ENCODE data around the gene CEP126. TPM values are rescaled to one million over a fixed set of nuclear protein-coding genes. Genes with fewer than 3 reads are reported as not detected.

CEP126 gene
- total and polyA plus RNA-seq, 2 experiments from 2014 or later, result 1.4 to 2.3 TPM

DNA sequence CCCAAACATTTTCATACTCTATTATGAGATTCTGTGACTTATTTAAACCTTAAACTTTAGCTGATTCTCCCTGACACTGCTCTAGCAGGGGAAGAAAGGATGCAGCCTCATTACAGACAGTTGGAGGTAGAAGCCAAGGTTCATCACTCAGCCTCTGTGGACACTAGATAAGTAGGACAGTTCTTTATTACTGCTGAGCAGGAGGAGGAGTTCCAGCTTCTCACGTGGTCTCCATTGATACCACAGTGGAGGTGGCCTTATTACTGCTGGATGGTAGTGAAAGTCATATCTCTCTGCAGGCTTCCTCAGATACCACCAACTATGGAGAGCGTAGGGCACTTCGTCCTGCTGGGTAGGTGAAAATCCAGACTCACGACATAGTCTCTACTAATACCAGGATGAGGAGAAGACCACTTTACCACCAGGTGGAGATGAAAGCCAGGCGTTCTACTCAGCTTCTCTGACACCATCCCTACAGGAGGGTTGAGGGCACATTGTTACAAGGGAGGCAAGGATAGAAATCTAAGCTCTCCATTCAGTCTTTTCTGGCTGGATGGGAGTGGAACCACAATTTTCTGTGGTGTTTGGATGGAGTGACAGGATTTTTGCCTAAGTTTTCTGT lies 14.6 kb downstream of the CEP126 start:
- Histone ChIP-seq H3K36me3 (ENCODE audit: insufficient read depth) (no peaks in the 10 kb centered on the region), H3K4me3 (no peak overlapping the region), H3K4me1 (ENCODE audit: insufficient read depth) (no peaks in the 10 kb centered on the region)

More for the DNA sequence above, 14.6 kb downstream of the CEP126 start:
- no peaks in the 10 kb centered on the region for H3K4me1 Mint-ChIP-seq
- DNase-seq (ENCODE audit: low spot score), result no peak
- H3K4me2 ChIP-seq, result no peak overlapping the region
- H3K79me2 ChIP-seq (replicated peaks; ENCODE audit: insufficient read depth), result no peaks in the 10 kb centered on the region
- no peaks in the 10 kb centered on the region for H3K36me3 Mint-ChIP-seq (ENCODE audit: low read depth)
- no peaks in the 10 kb centered on the region for H3F3A ChIP-seq (replicated peaks; ENCODE audit: low read depth)
- no peak overlapping the region for H3K27ac Mint-ChIP-seq
- no peaks in the 10 kb centered on the region for H3K27me3 Mint-ChIP-seq (ENCODE audit: insufficient read depth, low read depth, poor library complexity)
- H2AFZ ChIP-seq, result no peak overlapping the region
- no peak overlapping the region for H3K4me3 Mint-ChIP-seq
- H3K9me2 ChIP-seq (ENCODE audit: insufficient read depth), result no peaks in the 10 kb centered on the region
- TF ChIP-seq, protein P1, sequence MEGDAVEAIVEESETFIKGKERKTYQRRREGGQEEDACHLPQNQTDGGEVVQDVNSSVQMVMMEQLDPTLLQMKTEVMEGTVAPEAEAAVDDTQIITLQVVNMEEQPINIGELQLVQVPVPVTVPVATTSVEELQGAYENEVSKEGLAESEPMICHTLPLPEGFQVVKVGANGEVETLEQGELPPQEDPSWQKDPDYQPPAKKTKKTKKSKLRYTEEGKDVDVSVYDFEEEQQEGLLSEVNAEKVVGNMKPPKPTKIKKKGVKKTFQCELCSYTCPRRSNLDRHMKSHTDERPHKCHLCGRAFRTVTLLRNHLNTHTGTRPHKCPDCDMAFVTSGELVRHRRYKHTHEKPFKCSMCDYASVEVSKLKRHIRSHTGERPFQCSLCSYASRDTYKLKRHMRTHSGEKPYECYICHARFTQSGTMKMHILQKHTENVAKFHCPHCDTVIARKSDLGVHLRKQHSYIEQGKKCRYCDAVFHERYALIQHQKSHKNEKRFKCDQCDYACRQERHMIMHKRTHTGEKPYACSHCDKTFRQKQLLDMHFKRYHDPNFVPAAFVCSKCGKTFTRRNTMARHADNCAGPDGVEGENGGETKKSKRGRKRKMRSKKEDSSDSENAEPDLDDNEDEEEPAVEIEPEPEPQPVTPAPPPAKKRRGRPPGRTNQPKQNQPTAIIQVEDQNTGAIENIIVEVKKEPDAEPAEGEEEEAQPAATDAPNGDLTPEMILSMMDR (conservative IDR thresholded peaks at IDR 0.05; ENCODE audit: low read depth in 2 of 2), result no peak
- TF ChIP-seq EZH2phosphoT487 (IDR thresholded peaks at IDR 0.05; ENCODE audit: unreplicated experiment) (no peak), CREB1 (CRISPR knock-in tag; IDR thresholded peaks at IDR 0.05; ENCODE audit: low read depth) (no peak), NANOG (IDR thresholded peaks at IDR 0.05; ENCODE audit: borderline replicate concordance) (no peak), EZH2 (IDR thresholded peaks at IDR 0.05; ENCODE audit: low read depth, unreplicated experiment) (no peak), JUNB (IDR thresholded peaks at IDR 0.05; ENCODE audit: unreplicated experiment) (no peak), POLR2AphosphoS5 (IDR thresholded peaks at IDR 0.05; ENCODE audit: low read depth) (no peak)
- TF ChIP-seq, protein P2, sequence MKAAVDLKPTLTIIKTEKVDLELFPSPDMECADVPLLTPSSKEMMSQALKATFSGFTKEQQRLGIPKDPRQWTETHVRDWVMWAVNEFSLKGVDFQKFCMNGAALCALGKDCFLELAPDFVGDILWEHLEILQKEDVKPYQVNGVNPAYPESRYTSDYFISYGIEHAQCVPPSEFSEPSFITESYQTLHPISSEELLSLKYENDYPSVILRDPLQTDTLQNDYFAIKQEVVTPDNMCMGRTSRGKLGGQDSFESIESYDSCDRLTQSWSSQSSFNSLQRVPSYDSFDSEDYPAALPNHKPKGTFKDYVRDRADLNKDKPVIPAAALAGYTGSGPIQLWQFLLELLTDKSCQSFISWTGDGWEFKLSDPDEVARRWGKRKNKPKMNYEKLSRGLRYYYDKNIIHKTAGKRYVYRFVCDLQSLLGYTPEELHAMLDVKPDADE (IDR thresholded peaks at IDR 0.05), result no peak
- TF ChIP-seq, protein P3, sequence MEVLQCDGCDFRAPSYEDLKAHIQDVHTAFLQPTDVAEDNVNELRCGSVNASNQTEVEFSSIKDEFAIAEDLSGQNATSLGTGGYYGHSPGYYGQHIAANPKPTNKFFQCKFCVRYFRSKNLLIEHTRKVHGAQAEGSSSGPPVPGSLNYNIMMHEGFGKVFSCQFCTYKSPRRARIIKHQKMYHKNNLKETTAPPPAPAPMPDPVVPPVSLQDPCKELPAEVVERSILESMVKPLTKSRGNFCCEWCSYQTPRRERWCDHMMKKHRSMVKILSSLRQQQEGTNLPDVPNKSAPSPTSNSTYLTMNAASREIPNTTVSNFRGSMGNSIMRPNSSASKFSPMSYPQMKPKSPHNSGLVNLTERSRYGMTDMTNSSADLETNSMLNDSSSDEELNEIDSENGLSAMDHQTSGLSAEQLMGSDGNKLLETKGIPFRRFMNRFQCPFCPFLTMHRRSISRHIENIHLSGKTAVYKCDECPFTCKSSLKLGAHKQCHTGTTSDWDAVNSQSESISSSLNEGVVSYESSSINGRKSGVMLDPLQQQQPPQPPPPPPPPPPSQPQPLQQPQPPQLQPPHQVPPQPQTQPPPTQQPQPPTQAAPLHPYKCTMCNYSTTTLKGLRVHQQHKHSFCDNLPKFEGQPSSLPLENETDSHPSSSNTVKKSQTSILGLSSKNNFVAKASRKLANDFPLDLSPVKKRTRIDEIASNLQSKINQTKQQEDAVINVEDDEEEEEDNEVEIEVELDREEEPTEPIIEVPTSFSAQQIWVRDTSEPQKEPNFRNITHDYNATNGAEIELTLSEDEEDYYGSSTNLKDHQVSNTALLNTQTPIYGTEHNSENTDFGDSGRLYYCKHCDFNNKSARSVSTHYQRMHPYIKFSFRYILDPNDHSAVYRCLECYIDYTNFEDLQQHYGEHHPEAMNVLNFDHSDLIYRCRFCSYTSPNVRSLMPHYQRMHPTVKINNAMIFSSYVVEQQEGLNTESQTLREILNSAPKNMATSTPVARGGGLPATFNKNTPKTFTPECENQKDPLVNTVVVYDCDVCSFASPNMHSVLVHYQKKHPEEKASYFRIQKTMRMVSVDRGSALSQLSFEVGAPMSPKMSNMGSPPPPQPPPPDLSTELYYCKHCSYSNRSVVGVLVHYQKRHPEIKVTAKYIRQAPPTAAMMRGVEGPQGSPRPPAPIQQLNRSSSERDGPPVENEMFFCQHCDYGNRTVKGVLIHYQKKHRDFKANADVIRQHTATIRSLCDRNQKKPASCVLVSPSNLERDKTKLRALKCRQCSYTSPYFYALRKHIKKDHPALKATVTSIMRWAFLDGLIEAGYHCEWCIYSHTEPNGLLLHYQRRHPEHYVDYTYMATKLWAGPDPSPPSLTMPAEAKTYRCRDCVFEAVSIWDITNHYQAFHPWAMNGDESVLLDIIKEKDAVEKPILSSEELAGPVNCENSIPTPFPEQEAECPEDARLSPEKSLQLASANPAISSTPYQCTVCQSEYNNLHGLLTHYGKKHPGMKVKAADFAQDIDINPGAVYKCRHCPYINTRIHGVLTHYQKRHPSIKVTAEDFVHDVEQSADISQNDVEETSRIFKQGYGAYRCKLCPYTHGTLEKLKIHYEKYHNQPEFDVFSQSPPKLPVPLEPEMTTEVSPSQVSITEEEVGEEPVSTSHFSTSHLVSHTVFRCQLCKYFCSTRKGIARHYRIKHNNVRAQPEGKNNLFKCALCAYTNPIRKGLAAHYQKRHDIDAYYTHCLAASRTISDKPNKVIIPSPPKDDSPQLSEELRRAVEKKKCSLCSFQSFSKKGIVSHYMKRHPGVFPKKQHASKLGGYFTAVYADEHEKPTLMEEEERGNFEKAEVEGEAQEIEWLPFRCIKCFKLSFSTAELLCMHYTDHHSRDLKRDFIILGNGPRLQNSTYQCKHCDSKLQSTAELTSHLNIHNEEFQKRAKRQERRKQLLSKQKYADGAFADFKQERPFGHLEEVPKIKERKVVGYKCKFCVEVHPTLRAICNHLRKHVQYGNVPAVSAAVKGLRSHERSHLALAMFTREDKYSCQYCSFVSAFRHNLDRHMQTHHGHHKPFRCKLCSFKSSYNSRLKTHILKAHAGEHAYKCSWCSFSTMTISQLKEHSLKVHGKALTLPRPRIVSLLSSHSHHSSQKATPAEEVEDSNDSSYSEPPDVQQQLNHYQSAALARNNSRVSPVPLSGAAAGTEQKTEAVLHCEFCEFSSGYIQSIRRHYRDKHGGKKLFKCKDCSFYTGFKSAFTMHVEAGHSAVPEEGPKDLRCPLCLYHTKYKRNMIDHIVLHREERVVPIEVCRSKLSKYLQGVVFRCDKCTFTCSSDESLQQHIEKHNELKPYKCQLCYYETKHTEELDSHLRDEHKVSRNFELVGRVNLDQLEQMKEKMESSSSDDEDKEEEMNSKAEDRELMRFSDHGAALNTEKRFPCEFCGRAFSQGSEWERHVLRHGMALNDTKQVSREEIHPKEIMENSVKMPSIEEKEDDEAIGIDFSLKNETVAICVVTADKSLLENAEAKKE (CRISPR knock-in tag; IDR thresholded peaks at IDR 0.05), result no peak
- TF ChIP-seq, protein P4, sequence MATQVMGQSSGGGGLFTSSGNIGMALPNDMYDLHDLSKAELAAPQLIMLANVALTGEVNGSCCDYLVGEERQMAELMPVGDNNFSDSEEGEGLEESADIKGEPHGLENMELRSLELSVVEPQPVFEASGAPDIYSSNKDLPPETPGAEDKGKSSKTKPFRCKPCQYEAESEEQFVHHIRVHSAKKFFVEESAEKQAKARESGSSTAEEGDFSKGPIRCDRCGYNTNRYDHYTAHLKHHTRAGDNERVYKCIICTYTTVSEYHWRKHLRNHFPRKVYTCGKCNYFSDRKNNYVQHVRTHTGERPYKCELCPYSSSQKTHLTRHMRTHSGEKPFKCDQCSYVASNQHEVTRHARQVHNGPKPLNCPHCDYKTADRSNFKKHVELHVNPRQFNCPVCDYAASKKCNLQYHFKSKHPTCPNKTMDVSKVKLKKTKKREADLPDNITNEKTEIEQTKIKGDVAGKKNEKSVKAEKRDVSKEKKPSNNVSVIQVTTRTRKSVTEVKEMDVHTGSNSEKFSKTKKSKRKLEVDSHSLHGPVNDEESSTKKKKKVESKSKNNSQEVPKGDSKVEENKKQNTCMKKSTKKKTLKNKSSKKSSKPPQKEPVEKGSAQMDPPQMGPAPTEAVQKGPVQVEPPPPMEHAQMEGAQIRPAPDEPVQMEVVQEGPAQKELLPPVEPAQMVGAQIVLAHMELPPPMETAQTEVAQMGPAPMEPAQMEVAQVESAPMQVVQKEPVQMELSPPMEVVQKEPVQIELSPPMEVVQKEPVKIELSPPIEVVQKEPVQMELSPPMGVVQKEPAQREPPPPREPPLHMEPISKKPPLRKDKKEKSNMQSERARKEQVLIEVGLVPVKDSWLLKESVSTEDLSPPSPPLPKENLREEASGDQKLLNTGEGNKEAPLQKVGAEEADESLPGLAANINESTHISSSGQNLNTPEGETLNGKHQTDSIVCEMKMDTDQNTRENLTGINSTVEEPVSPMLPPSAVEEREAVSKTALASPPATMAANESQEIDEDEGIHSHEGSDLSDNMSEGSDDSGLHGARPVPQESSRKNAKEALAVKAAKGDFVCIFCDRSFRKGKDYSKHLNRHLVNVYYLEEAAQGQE (IDR thresholded peaks at IDR 0.05; ENCODE audit: unreplicated experiment), result no peak
- H4K20me1 ChIP-seq (replicated peaks; ENCODE audit: insufficient read depth), result no peaks in the 10 kb centered on the region
- ATAC-seq, result no peak
- no peaks in the 10 kb centered on the region for H3K9me3 Mint-ChIP-seq
- no peak overlapping the region for H3K27ac ChIP-seq (ENCODE audit: low read depth)
- no peaks in the 10 kb centered on the region for H3K27me3 ChIP-seq (ENCODE audit: insufficient read depth)

Measured in GM23338 (cell line).